ELR (cell line): ENCODE data around the gene CST11.

Experiments
- DNase-seq: peaks from one replicate; pipeline ENCODE4 v3.0.0-alpha.2; 2015; ENCODE audit warnings: low read depth

CST11 gene

GRCh38 chr20:23419995-23420901, 32.4 kb downstream of the CST11 start:
- DNase-seq: peak; percentile 57

- no peak for DNase-seq
Observed at GRCh38 chr20:23419657-23419994, 33.0 kb downstream of the CST11 start.

DNA sequence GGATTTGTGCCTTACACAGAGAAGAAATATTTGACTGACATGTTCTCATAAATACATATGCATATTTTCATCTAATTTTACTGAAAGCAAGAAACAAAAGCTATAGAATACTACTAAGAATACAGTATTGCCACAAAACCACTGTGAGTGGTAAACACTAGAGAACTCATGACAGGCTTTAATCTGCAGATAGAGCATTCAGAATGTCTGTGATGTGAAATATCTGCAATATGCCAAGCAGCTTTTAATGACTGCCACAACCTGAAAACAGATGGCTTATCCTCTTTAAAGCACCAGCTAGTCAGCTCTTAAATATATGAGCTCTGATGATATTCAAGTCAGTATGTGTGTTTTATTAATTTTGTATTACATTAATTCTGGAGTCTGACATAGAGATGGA, 34.8 kb downstream of the CST11 start:
- no peak for DNase-seq

GRCh38 chr20:23415959-23416583, 36.6 kb downstream of the CST11 start:
- no peak for DNase-seq

GRCh38 chr20:23415555-23415954, 37.1 kb downstream of the CST11 start:
- DNase-seq: no peak

GRCh38 chr20:23414526-23415188, 38.0 kb downstream of the CST11 start:
- no peak for DNase-seq

GRCh38 chr20:23413862-23414422, 38.7 kb downstream of the CST11 start:
- no peak for DNase-seq

DNA sequence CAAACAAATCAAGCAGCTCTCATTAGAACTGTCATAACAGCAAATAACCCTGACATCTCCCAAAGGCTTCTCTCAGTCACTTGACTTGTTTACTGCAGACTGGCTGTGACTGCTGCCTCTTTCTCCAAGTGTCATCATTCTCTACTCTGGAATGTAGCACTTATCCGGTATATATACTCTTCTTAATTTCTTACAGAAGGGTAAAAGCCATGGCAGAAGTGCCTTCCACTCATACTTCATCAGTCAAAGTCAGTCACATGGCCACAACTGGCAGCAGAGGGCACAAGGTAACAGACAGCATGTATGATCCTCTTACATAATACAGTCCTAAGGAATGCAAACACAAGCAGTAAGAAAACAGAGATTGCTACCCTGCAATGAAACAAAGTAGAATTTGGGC, 40.6 kb downstream of the CST11 start:
- no peak for DNase-seq

DNA sequence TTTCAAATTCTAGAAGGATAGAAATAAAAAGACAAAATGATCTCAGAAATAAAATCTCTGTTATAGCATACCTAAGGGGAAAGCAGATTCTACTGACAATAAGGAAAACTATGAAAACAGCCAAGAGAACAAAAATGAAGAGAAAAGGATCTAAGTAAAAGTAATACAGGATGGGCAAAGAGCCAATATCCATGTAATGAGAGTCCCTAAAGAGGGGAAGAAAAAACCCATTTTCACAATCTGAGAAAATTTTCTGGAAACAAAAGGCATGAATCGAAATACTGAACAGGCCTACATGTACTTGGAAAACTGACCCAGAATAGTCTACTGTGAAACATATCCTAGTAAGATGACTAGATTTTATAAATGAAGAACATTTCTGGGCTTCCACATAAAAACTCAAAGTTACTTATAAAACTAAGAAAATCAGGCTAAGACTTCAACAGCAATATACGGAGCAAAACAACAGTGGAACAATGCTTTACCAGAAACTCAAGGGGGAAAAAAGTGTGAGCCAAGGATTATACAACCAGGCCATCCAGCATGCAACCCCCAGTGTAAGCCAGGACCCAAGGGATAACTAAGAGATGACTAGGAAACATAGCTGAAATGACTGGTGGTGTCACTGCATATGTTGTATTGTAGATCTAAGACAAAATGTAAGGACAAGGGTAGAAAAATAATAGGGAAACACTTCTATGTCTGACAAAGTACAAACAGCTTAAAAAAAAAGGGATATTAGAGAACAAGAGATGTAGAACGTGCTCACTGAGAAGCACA, 41.6 kb downstream of the CST11 start:
- no peak for DNase-seq

DNA sequence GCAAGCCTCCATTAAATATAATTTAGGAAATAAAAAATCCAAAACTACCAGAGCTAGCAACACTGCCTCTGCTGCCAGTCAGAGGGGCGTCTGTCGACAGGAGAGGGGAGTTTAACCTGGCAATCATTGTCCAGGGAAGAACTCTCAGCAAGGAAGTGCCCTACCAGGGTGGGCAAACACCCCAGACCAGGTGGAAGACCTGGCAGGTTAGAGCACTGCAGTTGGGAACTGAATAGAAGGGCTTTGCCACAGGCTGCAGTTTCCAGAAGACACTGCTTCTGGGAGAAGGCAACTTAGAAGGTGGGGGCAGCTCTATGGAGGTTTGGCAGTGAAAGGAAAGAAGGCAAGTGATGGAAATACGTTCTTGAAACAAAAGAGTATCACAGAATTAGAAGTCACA, 42.9 kb downstream of the CST11 start:
- no peak for DNase-seq

DNA sequence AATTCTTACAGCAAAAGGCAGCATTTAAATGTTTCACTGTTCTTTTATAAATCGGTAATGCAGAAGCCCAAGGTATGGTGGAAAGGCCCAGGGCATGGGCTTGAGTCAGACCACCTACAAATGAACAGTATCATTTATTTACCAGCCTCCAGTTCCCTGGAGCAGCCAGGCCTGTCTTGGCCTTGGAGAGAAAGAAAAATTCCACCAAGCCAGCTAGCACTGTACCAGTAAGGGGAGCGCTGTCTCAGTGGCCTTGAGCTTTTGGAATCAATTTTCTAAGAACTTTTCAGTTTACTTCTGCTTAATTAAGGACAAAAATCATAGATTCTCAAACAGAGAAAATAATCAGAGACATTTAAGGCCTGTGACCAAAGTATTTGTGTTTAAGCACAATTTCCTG, 43.7 kb downstream of the CST11 start:
- no peak for DNase-seq

- no peak for DNase-seq
Observed at GRCh38 chr20:23407781-23408464, 44.8 kb downstream of the CST11 start.

DNA sequence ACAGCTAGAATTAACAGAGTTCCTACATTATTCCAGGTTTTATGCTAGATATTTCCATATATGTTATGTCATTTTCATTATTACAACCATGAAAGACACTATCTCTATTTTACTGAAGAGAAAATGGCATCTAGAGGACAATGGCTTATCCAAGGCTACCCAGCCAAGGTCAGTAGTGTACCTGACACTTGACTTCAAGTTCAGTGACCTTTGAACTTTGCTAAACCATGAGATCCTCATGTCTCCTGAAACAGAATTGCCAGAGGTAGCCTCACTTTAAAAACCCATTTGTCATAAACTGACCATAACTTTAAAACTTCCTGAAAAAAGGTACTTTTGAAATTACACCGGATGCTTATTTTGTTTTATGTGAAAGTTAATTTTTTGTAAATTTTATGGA, 45.8 kb downstream of the CST11 start:
- no peak for DNase-seq

- DNase-seq: peak; percentile 34
Observed at GRCh38 chr20:23404196-23404595, 48.5 kb downstream of the CST11 start.

GRCh38 chr20:23403751-23404150, 48.9 kb downstream of the CST11 start:
- DNase-seq: no peak

DNA sequence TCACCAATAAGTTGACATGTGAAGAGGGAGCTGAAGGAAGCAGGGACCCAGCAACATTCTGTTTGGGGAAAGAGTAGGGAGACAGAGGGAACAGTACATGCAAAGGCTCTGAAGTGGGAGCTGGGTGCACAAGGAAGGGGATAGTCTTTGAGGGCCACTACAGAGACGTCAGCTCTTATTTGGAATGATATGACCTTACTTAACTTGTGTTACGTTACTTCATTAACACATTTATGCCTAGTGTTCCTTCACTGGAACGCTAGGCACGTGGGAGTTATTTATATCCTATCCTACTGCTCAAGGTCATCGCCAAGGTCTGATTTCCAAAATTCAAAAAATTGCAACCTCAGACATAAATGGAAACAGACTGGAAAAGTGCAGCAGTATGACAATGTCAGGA, 51.6 kb downstream of the CST11 start:
- DNase-seq: no peak
